Measurements from ENCODE around the gene OTULIN. TPM values are rescaled to one million over a fixed set of nuclear protein-coding genes. Genes with fewer than 3 reads are reported as not detected.

Gene OTULIN
- total RNA-seq, 1 experiment from 2014 or later = 36.0 TPM

- no peak overlapping the region for H3K4me3 Mint-ChIP-seq (ENCODE audit: low read depth, unreplicated experiment)
- no peaks in the 10 kb centered on the region for H3K9me3 Mint-ChIP-seq (ENCODE audit: low read depth, unreplicated experiment)
- H3K4me1 Mint-ChIP-seq (ENCODE audit: low read depth, unreplicated experiment) = no peaks in the 10 kb centered on the region
- no peak overlapping the region for H3K27ac Mint-ChIP-seq (ENCODE audit: unreplicated experiment)
- TF ChIP-seq CTCF (IDR thresholded peaks at IDR 0.05; ENCODE audit: unreplicated experiment) = no peak
- H3K27me3 Mint-ChIP-seq (ENCODE audit: unreplicated experiment) = no peaks in the 10 kb centered on the region
- intact Hi-C loops (cut with micrococcal nuclease; ENCODE audit: unreplicated experiment) = no loop called here
- H3K36me3 Mint-ChIP-seq (ENCODE audit: insufficient read depth, unreplicated experiment) = peaks cover 25% of the 10 kb centered on the region
- no peak for DNase-seq
- no TSS peak for BruUV-seq (replicated peaks)
- CTCF ChIA-PET = interaction anchor here (0.7 kb wide), 2 partner anchors 17 to 607 kb away, joined by 3 to 4 read pairs; no protein-coding TSS in a partner anchor
Observed at GRCh38 chr5:14702238-14702839, 37.8 kb downstream of the OTULIN start.

- intact Hi-C loops (cut with micrococcal nuclease; ENCODE audit: unreplicated experiment) = no loop called here
- no TSS peak for BruUV-seq (replicated peaks)
- Mint-ChIP-seq H3K27ac (ENCODE audit: unreplicated experiment) (no peak overlapping the region), H3K4me3 (ENCODE audit: low read depth, unreplicated experiment) (no peak overlapping the region), H3K9me3 (ENCODE audit: low read depth, unreplicated experiment) (no peaks in the 10 kb centered on the region), H3K36me3 (ENCODE audit: insufficient read depth, unreplicated experiment) (peaks cover 32% of the 10 kb centered on the region), H3K4me1 (ENCODE audit: low read depth, unreplicated experiment) (no peaks in the 10 kb centered on the region), H3K27me3 (ENCODE audit: unreplicated experiment) (no peaks in the 10 kb centered on the region)
- no peak for TF ChIP-seq CTCF (IDR thresholded peaks at IDR 0.05; ENCODE audit: unreplicated experiment)
- no peak for DNase-seq
- CTCF ChIA-PET = no interaction called here
Observed at GRCh38 chr5:14705556-14705955, 41.0 kb downstream of the OTULIN start.

- no peak for DNase-seq
- BruUV-seq (replicated peaks) = no TSS peak
- peaks cover 29% of the 10 kb centered on the region for H3K36me3 Mint-ChIP-seq (ENCODE audit: insufficient read depth, unreplicated experiment)
- H3K4me3 Mint-ChIP-seq (ENCODE audit: low read depth, unreplicated experiment) = no peak overlapping the region
- H3K9me3 Mint-ChIP-seq (ENCODE audit: low read depth, unreplicated experiment) = no peaks in the 10 kb centered on the region
- no peak for TF ChIP-seq CTCF (IDR thresholded peaks at IDR 0.05; ENCODE audit: unreplicated experiment)
- H3K27me3 Mint-ChIP-seq (ENCODE audit: unreplicated experiment) = no peaks in the 10 kb centered on the region
- H3K27ac Mint-ChIP-seq (ENCODE audit: unreplicated experiment) = no peak overlapping the region
- intact Hi-C loops (cut with micrococcal nuclease; ENCODE audit: unreplicated experiment) = no loop called here
- no peaks in the 10 kb centered on the region for H3K4me1 Mint-ChIP-seq (ENCODE audit: low read depth, unreplicated experiment)
- CTCF ChIA-PET = no interaction called here
Observed at GRCh38 chr5:14706615-14707021, 42.1 kb downstream of the OTULIN start.

- TF ChIP-seq CTCF (IDR thresholded peaks at IDR 0.05; ENCODE audit: unreplicated experiment) = no peak
- Mint-ChIP-seq H3K27ac (ENCODE audit: unreplicated experiment) (no peak overlapping the region), H3K27me3 (ENCODE audit: unreplicated experiment) (no peaks in the 10 kb centered on the region), H3K36me3 (ENCODE audit: insufficient read depth, unreplicated experiment) (peaks cover 29% of the 10 kb centered on the region), H3K4me1 (ENCODE audit: low read depth, unreplicated experiment) (no peaks in the 10 kb centered on the region), H3K9me3 (ENCODE audit: low read depth, unreplicated experiment) (no peaks in the 10 kb centered on the region), H3K4me3 (ENCODE audit: low read depth, unreplicated experiment) (no peak overlapping the region)
- DNase-seq = no peak
- no TSS peak for BruUV-seq (replicated peaks)
- intact Hi-C loops (cut with micrococcal nuclease; ENCODE audit: unreplicated experiment) = no loop called here
- CTCF ChIA-PET = no interaction called here
Observed at GRCh38 chr5:14707811-14708390, 43.4 kb downstream of the OTULIN start.
